GM18873 (cell line): ENCODE measurements around the gene CRIM1.

ENCODE experiments used
- ATAC-seq: cut with Tn5 transposase; IDR thresholded peaks from one replicate; pipeline ENCODE4 v1.9.1; 2021; ENCODE audit warnings: mild to moderate bottlenecking, moderate library complexity, moderate number of reproducible peaks; ENCODE audit not compliant: unreplicated experiment, low FRiP score

The CRIM1 gene

DNA sequence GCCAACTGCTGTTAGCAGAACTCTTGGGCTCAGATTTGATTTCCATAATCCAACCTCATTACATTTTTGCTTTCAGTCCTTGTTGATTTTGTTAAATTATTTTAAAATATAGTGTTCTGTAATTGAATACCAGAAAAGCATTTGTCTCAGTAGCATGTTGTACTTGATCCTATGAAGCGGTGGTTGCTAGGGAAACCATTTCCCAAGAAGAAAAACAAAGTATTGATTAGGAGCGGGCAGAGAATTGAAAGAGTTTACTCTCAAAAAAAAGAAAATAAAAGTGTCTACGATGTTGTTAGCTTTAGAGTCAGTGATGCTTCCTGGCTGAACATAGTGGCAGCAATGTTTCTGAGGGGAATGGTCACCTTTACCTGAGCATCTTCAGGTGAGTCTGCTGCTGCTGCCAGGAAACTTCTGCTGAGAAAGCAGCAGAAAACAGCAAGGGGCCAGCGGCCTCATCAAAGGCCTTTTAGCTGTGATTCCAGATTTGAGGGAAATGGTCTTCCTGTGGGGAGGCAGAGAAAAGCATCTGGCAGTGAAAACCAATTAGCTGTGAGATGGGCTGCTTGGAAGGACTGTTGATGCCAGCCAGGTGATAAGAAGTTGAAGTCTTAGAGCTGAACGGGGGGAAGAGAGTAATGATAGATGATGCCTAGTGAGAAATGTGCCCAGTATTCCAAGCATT, 37.1 kb downstream of the CRIM1 start:
- no peak for ATAC-seq

DNA sequence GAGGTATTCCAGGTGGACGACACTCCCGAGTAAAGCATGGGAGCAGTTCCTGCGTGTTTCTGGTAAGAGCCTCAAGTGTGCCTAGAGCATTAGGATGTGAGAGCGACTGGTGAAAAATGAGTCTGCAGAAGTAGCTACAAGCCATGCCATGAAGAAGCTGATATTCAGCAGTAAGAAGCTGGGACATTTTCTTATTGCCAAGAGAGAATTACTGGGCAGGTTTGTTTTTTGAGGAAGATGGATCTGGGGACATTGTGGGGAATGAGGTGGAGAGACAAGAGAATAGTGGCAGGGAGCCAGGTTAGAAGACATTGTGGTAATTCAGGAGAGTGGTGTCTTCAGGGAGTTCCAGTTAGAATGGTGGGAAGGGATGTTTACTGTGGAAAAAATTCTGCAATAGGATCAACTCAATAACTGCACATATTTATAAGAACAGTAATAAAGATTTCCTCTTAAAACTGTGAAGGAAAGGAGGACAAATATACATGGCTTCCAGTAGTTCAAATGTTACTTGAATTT, 38.2 kb downstream of the CRIM1 start:
- ATAC-seq, result no peak

DNA sequence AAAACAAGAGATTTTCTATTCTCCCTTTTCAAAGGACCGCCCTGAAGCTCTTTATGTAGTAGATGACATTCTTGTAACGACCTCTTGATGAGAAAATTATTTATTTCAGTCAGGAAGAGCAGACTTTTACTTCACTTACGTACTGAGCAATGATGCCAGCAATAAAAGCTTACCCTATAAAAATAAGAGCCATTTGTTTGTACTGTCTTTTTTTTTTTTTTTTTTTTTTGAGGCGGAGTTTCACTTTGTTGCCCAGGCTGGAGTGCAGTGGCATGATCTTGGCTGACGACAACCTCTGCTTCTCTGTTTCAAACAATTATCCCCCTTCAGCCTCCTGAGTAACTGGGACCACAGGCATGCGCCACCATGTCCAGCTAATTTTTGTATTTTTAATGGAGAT, 39.2 kb downstream of the CRIM1 start:
- no peak for ATAC-seq

DNA sequence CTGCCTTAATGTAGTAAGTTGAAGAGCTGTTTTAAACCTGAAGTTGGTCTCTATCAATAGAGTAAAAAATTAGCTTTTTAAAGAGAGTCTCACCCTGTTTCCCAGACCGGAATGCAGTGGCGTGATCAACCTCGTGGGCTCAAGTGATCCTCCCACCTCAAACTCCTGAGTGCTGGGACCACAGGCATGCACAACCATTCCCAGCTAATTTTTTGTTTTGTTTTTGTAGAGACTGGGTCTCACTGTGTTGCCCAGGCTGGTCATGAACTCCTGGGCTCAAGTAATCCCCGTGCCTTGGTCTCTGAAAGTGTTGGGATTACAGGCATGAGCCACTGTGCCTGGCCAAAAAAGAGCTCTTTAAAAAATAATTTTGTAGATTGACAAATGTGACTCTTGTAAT, 40.3 kb downstream of the CRIM1 start:
- ATAC-seq, result no peak

DNA sequence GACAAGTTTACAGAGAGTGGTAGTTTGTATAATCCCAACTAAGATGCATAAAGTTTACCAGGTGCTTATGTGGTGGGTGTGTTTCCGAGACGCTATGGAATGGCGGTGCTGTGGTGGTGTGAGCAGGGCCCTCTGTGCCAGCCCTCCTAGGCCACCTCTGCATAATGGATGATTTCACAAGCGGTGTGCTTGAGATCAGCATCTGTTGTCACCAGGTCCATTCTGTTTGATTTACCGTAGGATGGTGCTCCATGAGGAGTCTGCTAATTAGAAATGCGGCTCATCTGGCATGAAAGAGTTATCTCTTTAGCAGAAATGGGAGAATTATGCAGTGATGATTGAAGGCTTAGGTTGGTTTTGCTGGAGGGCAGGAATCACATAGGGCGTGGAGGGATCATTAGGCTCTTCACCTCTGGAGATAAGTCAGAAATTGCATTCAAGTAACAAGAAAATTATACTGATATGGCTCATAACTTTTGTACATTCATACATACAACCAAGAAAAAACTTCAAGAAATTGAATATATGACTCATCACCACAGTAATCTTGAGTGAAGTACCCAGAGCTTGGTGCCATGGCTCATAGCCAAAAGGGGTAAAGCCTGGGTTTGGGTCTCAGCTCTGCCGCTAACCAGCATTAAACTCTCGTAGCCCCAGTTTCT, 41.4 kb downstream of the CRIM1 start:
- no peak for ATAC-seq

DNA sequence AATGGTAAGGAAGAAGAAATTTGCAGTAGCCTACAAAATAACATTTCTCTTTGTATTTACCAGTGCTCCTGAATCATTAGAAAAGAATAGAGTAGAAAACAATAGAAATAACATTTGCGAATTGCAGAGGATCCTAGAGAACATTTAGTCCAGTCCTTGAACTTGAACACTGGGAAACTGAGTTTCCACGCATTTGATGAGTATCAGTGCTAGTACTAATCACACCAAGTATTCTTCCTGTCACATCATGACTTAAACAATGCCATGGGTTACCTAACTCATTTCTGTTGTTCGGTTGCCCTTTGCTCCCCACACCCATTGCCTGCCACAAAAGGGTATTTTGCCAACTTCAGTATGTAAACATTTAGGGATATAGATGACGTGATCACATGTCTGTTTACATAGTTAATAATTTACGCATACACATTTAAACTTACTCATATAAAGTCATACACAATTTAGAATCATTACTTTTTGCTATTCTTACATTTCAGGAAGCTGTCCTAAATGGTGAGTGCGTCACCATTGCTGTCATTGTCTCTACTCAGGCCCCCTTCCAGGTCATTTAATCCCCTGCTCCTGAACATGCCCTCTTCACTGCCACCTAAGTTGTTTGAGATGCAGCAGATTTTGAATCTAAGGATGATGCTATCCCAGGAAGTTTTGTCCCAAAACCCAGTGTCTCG, 42.3 kb downstream of the CRIM1 start:
- no peak for ATAC-seq

DNA sequence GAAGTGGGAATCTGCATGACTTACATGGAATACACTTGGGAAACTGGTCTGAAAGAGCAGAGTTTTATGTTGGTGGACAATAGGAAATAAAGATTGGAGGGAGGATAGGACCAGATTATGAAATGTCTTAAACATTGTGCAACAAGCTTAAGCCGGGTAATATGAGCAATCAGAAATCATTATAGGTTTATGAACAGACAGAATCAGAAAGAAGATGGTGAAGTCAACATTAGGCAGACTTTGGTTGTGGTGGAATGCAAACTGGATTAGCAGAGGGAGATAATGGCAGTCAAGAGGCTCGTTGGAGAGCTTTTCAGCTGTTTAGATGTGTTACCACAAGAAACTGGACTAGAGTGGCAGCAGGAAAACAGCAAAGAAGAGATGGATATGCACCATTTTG, 43.5 kb downstream of the CRIM1 start:
- ATAC-seq, result no peak

DNA sequence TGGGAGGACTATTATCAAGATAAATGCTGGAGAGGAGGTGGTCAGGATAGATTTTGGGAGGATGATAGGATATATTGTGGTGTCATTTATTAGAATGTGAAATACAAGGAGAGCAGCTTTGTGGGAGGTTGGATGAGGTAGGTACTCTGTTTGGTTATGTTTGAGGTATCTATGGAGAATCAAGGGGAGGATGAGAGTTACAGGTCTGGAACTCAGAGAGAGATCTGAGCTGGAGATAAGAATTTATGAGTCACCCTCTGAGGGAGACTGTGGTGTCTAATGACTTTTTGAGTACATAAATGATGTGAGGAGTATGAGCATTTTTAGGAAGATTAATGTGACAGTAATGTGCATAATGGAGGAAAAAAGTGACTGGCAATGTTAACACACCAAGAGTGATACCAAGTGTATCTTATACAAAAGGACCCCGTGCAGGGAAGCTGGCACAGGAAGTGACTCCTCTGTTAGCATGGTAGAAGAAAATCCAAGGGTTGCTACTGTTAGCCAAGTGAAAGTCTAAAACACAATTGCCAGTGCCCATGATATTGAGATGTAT, 48.2 kb downstream of the CRIM1 start:
- ATAC-seq, result peak; percentile 42

DNA sequence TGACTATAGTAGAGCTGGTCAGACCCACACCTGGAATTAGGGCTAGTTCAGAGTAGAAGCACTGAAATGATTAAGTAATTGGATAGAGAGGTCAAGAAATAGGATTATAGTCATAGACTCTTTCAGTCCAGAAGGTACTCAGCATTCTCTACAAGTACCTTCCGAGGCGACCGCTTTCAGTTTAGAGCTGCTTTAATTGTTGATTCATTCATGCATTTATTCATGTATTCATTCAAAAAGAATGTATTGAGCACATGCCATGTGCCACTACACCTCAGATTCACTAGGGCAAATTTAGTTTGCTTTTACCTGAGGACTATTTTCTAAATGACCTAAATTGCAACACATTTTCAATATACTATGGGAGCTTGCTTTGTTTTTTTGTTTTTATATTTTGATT, 48.7 kb downstream of the CRIM1 start:
- ATAC-seq, result no peak

DNA sequence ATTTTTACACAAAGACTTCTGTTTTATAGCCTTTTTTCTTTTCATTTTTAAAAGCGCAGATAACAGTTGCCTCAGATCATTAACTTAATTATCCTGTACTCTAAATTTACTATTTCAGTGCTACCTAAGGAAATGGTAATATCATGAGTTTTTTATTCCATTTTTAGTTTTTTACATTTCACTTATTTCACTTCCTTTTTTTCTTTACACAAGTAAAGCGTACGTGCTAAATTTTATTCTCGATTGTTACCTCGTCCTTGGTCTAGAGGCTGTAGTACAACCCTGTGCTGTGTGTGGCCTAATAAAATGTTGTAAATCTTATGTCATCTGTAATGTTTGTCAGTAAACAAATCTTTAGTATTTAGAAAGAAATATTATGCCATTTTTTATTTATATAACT, 49.2 kb downstream of the CRIM1 start:
- ATAC-seq, result peak; percentile 49

DNA sequence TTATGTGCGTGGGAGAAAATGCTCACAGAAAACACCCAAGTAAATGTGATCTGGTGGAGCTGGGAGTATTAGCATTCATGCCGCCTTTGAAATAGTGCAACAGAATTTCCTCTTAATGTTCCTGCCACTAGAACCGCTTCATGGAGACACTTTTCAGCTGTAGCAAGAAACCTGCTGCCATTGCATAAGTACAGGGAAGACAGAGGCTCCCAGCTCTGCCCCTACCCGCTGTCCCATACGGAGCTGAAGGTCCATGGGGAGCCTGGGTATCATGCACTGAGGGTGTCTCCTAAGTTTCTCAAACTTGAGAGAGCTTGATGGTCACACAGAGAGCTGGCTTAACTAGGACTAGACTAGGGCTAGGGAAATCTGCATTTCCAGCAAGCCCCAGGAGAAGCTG, 49.6 kb downstream of the CRIM1 start:
- ATAC-seq, result no peak

DNA sequence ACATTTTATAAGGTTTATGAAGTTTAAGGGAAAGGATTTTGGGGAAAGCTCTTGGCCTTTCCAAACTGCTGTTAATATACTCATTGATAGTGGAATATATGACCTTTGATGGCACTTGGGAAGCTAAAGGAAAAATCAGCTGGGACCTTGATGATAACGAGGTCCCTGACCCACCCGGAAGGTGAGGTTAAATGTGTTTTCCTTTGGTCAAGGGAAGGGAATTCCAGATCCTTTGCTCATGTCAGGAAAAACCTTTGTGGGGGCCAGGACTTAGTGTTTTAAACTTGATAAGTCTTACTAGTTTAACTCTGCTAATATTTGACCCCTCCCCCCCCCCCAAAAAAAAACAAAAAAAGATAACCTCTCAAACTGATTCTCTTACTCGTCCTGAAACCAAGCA, 50.7 kb downstream of the CRIM1 start:
- no peak for ATAC-seq

DNA sequence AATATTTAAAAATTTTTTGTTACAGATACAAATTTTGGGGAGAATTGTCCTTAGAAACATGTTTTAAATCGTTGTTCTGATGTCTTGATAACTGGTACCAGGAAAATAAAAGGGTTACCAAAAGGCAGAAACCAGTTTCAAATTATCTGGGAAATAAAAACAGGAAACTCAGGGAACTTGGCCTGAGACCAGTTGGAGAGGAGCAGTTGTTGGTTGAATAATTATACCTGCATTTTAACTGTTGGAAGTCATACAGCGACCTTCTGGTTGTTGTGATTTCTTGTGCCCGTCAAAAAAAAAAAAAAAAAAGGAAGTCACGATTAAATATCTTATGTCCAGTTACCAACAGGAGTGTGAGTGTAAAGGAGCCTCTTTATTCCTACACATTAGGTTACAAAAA, 51.8 kb downstream of the CRIM1 start:
- no peak for ATAC-seq

DNA sequence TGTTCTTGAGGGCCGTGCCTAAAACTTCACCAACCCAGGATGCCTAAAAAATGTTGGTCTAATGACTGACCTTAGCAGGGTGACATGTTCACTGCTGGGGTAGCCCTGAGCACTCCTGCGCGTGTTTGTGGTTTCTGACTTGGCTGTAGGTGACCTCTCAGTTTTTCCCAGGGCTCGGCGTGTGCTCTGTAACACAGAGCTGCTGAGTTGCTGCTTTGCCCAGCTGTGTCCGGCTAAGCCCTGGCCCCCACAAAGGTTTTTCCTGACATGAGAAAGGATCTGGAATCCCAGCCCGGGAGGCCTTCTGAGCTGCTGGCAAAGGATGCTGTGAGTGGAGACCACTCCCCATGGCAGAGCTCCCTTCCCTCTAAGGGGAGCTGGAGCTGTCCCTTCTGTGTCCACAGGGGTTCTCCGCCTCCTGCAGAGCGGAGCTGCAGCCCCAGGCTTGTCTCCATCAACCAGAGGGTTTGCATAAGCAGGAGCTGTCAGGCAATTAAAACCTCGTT, 52.7 kb downstream of the CRIM1 start:
- ATAC-seq, result no peak

DNA sequence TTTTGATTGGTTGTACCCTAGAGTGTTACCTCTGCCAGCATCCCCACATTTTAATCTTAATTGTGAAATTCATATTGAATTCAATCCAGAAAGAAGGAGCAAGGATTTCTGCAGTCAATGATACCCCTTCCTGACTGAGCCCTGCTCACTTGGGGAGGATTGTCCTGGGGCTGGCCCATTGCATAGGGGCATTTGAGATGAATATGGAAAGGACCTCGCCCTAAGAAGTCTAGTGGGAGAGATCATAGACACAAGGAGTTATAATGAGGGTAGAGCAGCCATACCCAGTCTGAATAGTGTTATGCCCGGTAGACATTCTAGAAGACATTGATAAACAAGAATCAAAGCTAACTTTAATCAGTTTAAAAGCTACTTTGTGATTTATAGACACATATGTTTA, 53.8 kb downstream of the CRIM1 start:
- no peak for ATAC-seq

DNA sequence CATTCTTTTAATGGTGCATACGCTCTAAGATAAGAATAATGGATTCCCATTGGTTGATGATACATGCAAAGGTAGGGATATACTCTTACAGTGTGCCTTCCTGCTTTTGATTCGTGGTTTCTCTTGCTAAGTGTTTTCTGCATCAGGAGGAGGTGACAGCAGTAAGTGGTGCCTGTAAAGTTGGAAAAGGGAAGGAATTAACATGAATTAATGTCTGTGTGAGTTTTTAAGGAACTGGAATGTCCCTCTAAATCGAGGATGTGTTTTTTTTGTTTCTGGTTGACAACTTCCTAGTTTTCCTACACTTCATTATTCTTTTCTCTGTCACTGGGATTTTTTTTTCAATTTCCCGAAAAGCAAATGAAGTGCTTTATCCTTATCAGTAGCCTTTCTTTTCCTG, 54.4 kb downstream of the CRIM1 start:
- no peak for ATAC-seq

DNA sequence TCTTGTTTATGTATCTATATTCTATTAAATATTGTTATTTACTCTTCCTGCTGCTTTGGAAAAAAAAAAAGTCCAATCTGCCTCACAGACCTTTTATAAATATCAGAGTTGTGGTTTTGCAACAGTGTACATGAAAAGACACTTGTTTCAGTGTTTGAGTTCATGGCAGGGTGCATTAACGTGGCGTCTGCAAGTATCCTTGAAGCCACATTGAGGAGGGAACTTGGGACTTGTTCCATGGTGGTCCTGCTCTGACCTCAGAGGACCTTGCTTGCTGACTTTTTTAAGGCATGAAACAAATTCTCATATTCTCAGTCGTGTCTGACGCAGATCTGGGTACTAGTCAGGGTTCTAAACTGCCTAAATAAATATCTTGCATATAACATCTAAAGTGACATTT, 55.1 kb downstream of the CRIM1 start:
- no peak for ATAC-seq

DNA sequence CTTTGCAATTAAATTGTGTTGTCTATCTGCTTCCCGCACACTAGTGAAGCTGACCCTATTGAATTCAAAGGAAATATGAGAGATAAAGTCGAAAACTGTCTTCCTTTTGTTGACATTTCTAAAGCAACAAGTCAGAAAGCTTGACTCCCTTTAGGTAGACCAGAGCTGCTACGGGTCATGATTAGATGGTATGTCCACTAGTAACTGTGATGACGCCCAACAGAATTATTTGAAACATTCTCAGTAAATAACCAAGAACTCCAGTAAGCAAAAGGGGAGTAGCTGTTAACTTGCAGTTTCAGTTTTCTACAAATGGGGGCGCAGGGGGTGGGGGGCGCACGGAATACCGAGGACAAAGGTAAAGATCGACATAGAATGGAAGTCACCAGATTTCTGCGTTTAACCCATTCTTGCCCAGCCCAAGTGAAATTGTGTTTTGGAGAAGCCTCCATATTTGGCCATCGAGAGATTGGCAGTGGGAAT, 56.4 kb downstream of the CRIM1 start:
- ATAC-seq, result no peak

DNA sequence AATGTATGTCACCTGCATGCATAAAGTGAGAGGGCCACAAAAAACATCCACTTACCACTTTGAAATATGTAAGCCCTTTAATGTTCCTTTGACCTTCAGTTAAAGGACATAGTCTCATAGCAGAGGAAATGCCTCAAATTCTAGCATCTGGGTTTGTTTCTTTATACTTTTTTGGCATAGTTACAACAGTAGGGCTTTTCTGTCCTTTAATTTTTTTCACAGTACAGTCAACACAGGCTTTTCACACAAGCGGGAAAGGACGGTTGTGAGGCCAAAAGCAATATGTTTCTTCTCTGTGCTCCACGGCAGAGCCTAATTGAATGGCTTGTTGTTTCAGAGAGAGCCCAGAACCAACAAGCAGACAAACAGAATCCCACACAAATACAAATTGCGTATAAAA, 57.6 kb downstream of the CRIM1 start:
- no peak for ATAC-seq

DNA sequence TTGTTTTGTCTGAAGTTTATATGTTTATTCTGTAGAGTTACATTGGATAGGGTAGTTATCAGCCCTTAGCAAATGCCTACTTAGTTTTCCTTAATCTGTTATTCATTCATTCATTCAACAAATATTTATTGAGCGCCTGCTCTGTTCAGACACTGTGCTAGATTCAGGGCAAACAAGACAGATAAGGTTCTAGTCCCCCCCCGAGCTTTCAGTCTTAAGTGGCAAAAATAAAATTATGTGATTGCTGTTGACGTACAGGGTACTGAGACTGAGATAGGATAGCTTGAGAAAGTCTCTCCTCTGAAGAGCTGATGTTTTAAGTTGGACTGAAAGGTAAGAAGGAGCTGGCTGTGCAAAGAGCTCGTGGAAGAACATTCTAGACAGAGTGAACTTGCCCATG, 58.7 kb downstream of the CRIM1 start:
- no peak for ATAC-seq

DNA sequence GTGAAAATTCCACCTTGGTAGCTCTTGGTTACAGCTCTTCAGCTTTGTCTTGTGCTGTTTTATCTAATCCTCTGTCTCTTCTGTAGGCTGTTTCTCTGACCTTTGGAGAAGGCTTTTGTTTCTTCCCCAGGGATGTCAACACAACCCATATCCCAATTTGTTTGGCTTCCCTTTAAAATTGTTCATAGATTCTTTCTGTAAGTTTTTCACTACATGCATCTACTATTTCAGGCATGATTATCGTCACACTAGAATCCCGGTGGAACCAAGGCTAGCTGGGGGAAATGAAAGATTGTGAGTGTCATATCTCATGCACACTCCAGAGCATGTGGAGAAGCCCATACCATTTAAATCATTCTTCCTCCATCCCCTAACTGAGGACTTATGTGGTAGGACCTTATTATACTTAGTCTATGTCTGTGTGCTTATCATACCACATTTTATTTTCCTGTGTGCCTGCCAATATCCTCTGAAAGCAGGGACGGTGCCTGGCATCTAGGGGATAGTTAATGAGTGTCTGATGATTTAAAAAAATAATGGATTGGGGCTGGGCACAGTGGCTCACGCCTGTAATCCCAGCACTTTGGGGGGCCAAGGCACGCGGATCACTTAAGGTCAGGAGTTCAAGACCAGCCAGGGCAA, 59.9 kb downstream of the CRIM1 start:
- no peak for ATAC-seq
